ENCODE data around the gene FRMD4A.

DNA sequence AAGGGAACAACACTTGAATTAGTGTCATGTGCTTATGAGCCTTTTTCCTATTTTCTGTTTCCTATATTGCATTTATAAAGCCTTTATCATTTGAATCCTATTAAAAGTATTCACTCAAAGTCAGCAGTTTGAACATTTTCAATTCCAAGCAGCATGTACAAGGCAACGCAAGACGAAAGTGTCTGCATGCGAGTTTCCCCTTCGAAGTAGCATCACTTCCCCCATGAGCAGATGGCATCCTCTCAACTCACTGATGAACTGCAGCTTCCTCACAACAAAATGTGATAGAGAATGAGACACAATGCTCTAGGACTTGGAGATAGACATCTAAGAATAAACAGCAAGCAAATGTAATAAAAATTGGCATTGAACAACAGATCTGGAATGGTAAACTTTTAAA lies 473.3 kb downstream of the FRMD4A start:
- TF ChIP-seq, protein P1, sequence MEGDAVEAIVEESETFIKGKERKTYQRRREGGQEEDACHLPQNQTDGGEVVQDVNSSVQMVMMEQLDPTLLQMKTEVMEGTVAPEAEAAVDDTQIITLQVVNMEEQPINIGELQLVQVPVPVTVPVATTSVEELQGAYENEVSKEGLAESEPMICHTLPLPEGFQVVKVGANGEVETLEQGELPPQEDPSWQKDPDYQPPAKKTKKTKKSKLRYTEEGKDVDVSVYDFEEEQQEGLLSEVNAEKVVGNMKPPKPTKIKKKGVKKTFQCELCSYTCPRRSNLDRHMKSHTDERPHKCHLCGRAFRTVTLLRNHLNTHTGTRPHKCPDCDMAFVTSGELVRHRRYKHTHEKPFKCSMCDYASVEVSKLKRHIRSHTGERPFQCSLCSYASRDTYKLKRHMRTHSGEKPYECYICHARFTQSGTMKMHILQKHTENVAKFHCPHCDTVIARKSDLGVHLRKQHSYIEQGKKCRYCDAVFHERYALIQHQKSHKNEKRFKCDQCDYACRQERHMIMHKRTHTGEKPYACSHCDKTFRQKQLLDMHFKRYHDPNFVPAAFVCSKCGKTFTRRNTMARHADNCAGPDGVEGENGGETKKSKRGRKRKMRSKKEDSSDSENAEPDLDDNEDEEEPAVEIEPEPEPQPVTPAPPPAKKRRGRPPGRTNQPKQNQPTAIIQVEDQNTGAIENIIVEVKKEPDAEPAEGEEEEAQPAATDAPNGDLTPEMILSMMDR (conservative IDR thresholded peaks at IDR 0.05; ENCODE audit: low read length) = no peak
- no peak for TF ChIP-seq EZH2phosphoT487 (IDR thresholded peaks at IDR 0.05; ENCODE audit: borderline replicate concordance, low read depth, low read length)
